CD4-positive, alpha-beta T cell treated with Interleukin-12 subunit alpha and Interleukin-12 subunit beta, for 1 hour (primary cell): Measurements from ENCODE around the gene NNMT.

ENCODE experiments used
- DNase-seq: peaks from one replicate; pipeline ENCODE4 v3.0.0-alpha.2; 2020

Gene NNMT

DNA sequence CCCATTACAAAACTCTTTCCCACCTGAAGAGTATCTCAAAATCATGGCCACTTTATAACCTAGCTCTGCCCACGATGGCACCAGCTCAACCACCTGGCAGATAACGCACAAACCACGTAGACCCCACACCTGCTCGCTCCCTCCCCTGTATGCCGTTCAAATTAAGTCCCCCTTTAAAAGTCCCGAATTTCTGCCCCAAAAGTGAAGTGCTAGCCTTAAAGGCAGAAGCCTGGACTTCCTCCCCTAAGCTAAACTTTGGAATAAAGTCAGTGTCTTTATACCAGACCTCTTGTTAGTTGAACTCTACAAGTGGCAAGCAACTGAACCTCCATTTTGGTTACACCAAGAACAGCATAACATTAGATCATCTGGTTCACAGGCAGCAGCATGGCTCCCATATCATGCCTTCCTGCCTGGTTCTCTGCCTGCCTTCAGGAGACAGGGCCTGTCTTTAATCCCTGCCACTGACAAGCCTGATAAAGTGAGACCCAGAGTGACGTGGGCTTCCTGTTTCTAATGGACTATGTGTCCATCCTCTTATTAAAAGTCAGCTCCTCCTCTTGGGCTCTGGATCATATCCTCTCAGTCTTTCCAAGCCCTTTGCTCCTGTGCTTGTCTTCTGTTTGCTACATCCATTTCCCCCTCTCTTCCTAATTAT, 32.6 kb upstream of the NNMT start:
- no peak for DNase-seq

GRCh38 chr11:114264381-114264780, 31.8 kb upstream of the NNMT start:
- DNase-seq, result no peak

- no peak for DNase-seq
Observed at GRCh38 chr11:114265122-114265878, 30.9 kb upstream of the NNMT start.

- DNase-seq, result no peak
Observed at GRCh38 chr11:114269498-114269897, 26.7 kb upstream of the NNMT start.

DNA sequence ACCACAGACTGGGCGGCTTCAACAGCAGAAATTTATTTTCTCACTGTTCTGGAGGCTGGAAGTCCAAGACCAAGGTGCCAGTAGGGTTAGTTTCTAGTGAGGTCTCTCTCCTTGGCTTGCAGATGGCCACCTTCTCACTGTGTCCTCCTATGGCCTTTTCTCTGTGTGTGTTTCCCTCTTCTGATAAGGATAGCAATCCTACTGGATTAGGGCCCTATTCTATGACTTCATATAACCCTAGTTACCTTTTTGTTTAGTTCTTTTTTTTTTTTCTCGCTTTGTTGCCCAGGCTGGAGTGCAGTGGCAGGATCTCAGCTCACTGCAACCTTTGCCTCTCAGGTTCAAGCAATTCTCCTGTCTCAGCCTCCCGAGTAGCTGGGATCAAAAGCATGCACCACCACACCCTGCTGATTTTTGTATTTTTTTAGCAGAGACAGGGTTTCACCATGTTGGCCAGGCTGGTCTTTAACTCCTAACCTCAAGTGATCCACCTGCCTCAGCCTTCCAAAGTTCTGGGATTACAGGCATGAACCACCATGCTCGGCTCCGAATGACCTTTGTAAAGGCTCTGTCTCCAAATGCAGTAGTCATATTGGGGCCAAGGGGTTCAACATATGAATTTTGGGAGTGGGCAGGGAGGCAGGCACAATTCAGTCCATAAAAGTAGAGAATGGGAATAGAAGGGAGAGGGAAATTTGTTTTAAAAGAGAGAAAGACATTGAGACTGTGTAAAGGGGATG, 25.5 kb upstream of the NNMT start:
- DNase-seq, result no peak

GRCh38 chr11:114271316-114271715, 24.9 kb upstream of the NNMT start:
- DNase-seq, result no peak

DNA sequence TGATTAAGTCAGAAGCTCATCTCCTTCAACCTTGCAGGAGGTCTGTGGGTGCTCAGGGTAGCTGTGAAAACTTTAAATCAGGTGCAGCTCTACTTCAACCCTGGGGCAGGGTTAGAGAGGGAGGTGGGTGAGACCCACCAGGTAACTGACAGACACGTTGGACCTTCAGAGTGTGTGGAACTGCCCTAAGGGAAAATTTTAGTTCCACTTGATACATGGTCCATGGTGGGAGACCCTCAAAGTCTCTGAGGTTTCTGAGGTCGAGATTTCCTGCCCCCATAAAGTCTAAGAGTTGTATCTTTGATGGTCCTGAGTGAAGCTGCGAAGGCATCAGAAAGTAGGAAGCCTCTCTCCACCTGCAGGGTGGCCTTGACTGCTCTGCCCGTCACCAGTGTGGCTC, 23.9 kb upstream of the NNMT start:
- DNase-seq, result no peak

- no peak for DNase-seq
Observed at GRCh38 chr11:114273071-114273470, 23.1 kb upstream of the NNMT start.

DNA sequence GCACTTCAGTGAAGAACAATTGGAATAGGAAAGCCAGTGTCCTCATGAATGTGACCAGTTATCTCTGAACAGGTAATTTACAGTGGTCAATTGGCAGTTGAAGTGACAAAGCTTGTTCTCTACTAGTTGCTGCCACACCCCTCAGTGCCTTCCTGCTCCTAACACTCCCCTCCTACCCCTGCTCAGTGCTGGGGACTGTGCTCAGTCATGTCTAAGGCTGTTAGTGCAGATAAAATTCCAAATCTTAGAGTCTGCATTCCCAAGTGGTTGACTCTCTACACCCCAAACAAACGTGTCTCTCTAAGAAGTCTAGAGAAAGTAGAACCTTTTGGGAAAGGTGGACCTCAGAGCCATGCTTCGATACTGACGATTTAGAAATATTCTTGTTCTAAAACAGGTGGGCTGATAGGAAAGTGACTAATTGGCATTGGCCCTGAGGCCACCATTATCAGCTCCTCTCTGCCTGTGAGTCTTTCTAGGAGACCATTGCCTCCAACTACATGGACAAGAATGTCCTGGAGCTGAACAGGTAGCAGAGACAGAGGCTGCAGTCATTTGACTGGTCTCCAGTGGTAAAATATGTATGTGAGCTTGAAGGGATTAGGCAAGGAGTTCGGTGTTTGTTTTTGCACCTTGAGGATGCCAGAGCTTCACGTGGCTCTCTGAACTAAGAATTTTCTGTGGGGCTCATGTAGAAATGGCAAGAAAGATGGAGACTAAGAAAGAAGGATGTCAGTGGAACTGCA, 22.1 kb upstream of the NNMT start:
- no peak for DNase-seq

DNA sequence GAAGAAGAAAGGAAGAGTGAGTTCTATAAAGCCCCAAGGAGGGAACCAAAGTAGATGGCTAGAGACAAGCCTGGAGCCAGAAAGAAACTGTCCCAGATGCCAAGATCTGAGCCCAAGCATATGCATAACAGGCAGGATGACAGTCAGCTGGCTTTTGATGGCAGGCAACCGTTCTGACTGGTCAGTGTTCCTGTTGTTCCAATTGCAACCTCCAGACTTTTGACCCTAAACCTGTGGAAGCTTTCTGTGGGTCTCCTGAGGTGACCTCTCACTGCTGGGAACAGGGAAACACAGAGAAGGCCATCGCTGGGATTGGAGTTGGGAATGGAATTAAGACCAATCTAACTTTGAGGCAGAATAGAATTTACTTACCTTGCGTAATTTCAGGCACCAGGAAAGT, 21.6 kb upstream of the NNMT start:
- no peak for DNase-seq

- DNase-seq, result no peak
Observed at GRCh38 chr11:114275280-114275679, 20.9 kb upstream of the NNMT start.

DNA sequence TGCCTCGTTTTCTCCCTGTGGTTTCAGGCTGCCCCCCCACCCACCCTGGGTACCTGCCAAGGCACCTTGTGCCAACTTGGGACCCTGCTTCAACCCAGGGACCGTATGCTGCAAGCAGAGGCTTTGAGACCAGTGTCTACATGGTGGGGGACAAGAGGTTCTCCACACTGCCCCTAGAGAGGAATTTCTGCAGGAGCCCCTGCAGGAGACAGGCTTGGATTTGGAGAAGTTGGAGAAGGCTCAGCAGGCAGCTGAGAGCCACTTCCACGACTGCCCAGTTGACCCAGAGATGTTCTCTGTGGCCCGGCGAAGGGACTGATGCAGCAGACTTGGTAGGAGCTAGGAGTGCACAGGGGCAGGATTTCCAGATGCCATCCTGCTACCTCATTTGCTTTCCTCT, 20.1 kb upstream of the NNMT start:
- DNase-seq, result no peak

GRCh38 chr11:114277637-114278341, 18.4 kb upstream of the NNMT start:
- DNase-seq, result no peak

DNA sequence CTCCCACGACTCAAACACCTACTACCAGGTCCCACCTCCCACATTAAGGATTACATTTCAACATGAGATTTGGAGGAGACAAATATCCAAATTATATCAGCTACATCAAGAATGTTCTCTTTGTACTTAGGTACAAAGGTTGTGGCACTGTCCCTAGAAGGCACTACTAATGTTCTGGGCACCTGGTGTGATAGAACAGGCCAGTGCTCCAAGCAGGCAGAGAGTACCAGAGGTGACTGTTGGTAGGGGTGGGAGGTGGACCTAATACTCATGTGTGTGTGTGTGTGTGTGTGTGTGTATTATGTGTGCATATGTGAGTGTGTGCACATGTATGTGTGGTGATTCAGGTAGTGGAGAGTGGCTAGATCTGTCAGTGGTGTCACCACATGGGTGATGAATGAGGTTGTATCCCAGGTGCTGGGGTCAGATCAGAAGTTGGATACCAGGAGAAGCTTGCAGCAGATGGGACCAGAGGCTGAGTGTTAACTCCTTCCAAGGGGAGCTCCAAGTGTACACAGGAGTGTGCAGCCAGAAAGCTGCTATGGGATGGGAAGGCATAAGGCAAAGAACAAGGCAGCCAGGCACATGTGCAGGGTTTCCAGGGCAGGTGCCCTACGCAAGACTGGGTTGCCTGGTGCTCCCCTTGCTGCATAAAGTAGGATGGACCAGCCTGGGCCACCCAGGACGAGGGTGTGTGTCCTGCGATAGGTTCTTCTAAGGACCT, 17.7 kb upstream of the NNMT start:
- no peak for DNase-seq

- DNase-seq, result no peak
Observed at GRCh38 chr11:114279792-114280546, 16.2 kb upstream of the NNMT start.

GRCh38 chr11:114280696-114281095, 15.5 kb upstream of the NNMT start:
- DNase-seq, result no peak

- DNase-seq, result no peak
Observed at GRCh38 chr11:114281388-114281956, 14.7 kb upstream of the NNMT start.

- DNase-seq, result no peak
Observed at GRCh38 chr11:114282488-114282887, 13.7 kb upstream of the NNMT start.

DNA sequence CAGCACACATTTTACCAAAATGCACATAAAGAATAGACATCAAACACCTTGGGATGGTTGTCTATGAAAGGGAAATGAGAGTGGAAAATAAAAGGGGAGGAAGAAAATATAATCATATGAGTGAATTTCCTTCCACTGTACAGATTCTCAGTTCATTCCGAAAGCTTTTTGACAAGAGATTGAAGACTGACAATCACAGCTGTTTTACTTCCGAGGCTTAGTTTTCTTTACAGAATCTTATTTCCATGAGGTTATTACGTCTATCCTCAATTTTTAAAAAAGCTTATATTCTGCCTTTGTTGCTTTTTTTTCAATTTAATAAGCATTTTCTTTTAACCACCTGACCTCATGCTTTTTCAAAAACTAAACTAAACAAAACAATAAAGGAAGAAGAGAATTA, 12.8 kb upstream of the NNMT start:
- DNase-seq, result no peak

GRCh38 chr11:114284021-114284420, 12.2 kb upstream of the NNMT start:
- no peak for DNase-seq

DNA sequence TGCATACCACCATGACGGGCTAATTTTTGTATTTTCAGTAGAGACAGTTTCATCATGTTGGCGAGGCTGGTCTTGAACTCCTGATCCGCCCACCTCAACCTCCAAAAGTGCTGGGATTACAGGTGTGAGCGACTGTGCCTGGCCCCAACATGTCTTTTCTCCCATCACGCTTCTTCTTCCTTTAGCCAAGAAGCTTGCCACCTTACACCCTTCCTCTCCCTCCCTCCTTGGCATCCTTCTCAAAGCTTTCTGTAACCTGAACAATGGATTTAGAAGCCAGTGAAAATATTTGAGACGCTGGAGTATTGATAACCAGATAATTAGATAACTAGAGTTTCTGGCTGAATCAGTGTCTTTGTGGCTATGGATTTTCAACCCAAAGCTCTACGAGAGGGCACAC, 11.3 kb upstream of the NNMT start:
- DNase-seq, result no peak
